Measurements from ENCODE around the gene GNAI2.

- TF ChIP-seq CTCF (conservative IDR thresholded peaks at IDR 0.05; ENCODE audit: low read length) (no peak), EZH2phosphoT487 (IDR thresholded peaks at IDR 0.05; ENCODE audit: borderline replicate concordance) (no peak)
Observed at GRCh38 chr3:50235716-50236483, at the start of gene GNAI2.
